H9 (cell line): ENCODE data around the gene CYP8B1. TPM values are rescaled to one million over a fixed set of nuclear protein-coding genes. Genes with fewer than 3 reads are reported as not detected.

Experiments
- DNase-seq: peaks from one replicate; pipeline ENCODE4 v3.0.0-alpha.2; 2017
- H2AFZ ChIP-seq: one replicate; pipeline ENCODE4 v1.6.1; 2013; ENCODE audit warnings: mild to moderate bottlenecking, low read length, control low read depth, moderate library complexity
- H2AK5ac ChIP-seq: 2 replicates; pipeline ENCODE4 v1.6.1; 2013; ENCODE audit warnings: low read length, control low read depth, mixed read lengths; ENCODE audit not compliant: insufficient read length
- H2BK120ac ChIP-seq: one replicate; pipeline ENCODE4 v1.6.1; 2013; ENCODE audit warnings: low read depth, mild to moderate bottlenecking, low read length, control low read depth, inconsistent platforms; ENCODE audit not compliant: poor library complexity, severe bottlenecking
- H2BK12ac ChIP-seq: 2 replicates; pipeline ENCODE4 v1.6.1; 2013; ENCODE audit warnings: low read length, control low read depth, mixed read lengths, low read depth; ENCODE audit not compliant: insufficient read length
- H2BK15ac ChIP-seq: 2 replicates; pipeline ENCODE4 v1.6.1; 2013; ENCODE audit warnings: low read depth, low read length, control low read depth
- H2BK20ac ChIP-seq: one replicate; pipeline ENCODE4 v1.6.1; 2013; ENCODE audit warnings: low read depth, mild to moderate bottlenecking, low read length, control low read depth, inconsistent platforms; ENCODE audit not compliant: poor library complexity, severe bottlenecking
- H2BK5ac ChIP-seq: 2 replicates; pipeline ENCODE4 v1.6.1; 2013; ENCODE audit warnings: low read length, control low read depth, mixed read lengths; ENCODE audit not compliant: insufficient read length
- H3K14ac ChIP-seq: 2 replicates; pipeline ENCODE4 v1.6.1; 2013; ENCODE audit warnings: low read length, control low read depth; ENCODE audit not compliant: insufficient read depth
- H3K18ac ChIP-seq: 2 replicates; pipeline ENCODE4 v1.6.1; 2013; ENCODE audit warnings: low read depth, mild to moderate bottlenecking, mixed read lengths, low read length, control low read depth; ENCODE audit not compliant: insufficient read length
- H3K23ac ChIP-seq: 2 replicates; pipeline ENCODE4 v1.6.1; 2013; ENCODE audit warnings: low read length, control low read depth, mixed read lengths, low read depth; ENCODE audit not compliant: insufficient read length
- H3K23me2 ChIP-seq: 2 replicates; pipeline ENCODE4 v1.6.1; 2013; ENCODE audit warnings: low read depth, mild to moderate bottlenecking, mixed read lengths, low read length, control low read depth; ENCODE audit not compliant: insufficient read length, poor library complexity, severe bottlenecking
- H3K27ac ChIP-seq: 2 replicates; pipeline ENCODE4 v1.5.1; 2013; ENCODE audit warnings: low read length, control low read depth, mixed read lengths, low read depth; ENCODE audit not compliant: insufficient read length
- H3K27me3 ChIP-seq: 2 replicates; pipeline ENCODE4 v1.6.1; 2013; ENCODE audit warnings: low read length, control low read depth, inconsistent platforms; ENCODE audit not compliant: insufficient read depth
- H3K4ac ChIP-seq: 2 replicates; pipeline ENCODE4 v1.6.1; 2013; ENCODE audit warnings: low read depth, mild to moderate bottlenecking, control low read depth, inconsistent platforms, low read length, moderate library complexity
- H3K4me1 ChIP-seq: 2 replicates; pipeline ENCODE4 v1.6.1; 2013; ENCODE audit warnings: low read length, control low read depth, inconsistent platforms; ENCODE audit not compliant: insufficient read depth
- H3K4me2 ChIP-seq: 2 replicates; pipeline ENCODE4 v1.6.1; 2013; ENCODE audit warnings: low read length, control low read depth, mixed read lengths; ENCODE audit not compliant: insufficient read length, insufficient read depth
- H3K56ac ChIP-seq: 2 replicates; pipeline ENCODE4 v1.6.1; 2013; ENCODE audit warnings: low read depth, mild to moderate bottlenecking, mixed read lengths, low read length, control low read depth; ENCODE audit not compliant: insufficient read length
- H3K79me1 ChIP-seq: 2 replicates; pipeline ENCODE4 v1.6.1; 2013; ENCODE audit warnings: low read depth, mild to moderate bottlenecking, moderate library complexity, low read length, control low read depth, inconsistent platforms; ENCODE audit not compliant: insufficient read depth, poor library complexity, severe bottlenecking
- H3K79me2 ChIP-seq: 2 replicates; pipeline ENCODE4 v1.6.1; 2013; ENCODE audit warnings: low read length, control low read depth, inconsistent platforms; ENCODE audit not compliant: insufficient read depth
- H3K9ac ChIP-seq: 2 replicates; pipeline ENCODE4 v1.6.1; 2013; ENCODE audit warnings: low read length, control low read depth, mixed read lengths; ENCODE audit not compliant: insufficient read length; ENCODE audit errors: extremely low read depth
- H3K9me3 ChIP-seq: one replicate; pipeline ENCODE4 v1.6.1; 2013; ENCODE audit warnings: low read depth, low read length, inconsistent platforms; ENCODE audit not compliant: control insufficient read depth
- H3T11ph ChIP-seq: one replicate; pipeline ENCODE4 v1.6.1; 2013; ENCODE audit warnings: mild to moderate bottlenecking, low read length, control low read depth, inconsistent platforms
- H4K20me1 ChIP-seq: one replicate; pipeline ENCODE4 v1.6.1; 2013; ENCODE audit not compliant: control insufficient read depth, insufficient read length, insufficient read depth
- H4K5ac ChIP-seq: 2 replicates; pipeline ENCODE4 v1.6.1; 2013; ENCODE audit warnings: low read depth, mild to moderate bottlenecking, mixed read lengths, low read length, control low read depth; ENCODE audit not compliant: insufficient read length
- H4K8ac ChIP-seq: replicated peaks from 2 replicates; pipeline ENCODE4 v1.6.1; 2013; ENCODE audit warnings: low read length, control low read depth, mixed read lengths, low read depth; ENCODE audit not compliant: insufficient read length
- H4K91ac ChIP-seq: 2 replicates; pipeline ENCODE4 v1.6.1; 2013; ENCODE audit warnings: low read depth, mild to moderate bottlenecking, moderate library complexity, mixed read lengths, low read length, control low read depth; ENCODE audit not compliant: insufficient read length
- H3K27ac Mint-ChIP-seq, 3 experiments: 2 replicates in 2 of 3; 3 replicates in 1 of 3; pipeline ENCODE4 v1.8.0; 2020 to 2021; ENCODE audit warnings: mixed read lengths in 3 of 3, mild to moderate bottlenecking in 1 of 3, moderate library complexity in 1 of 3
- H3K27me3 Mint-ChIP-seq: 2 replicates; pipeline ENCODE4 v1.8.0; 2021; ENCODE audit warnings: low read depth, mild to moderate bottlenecking, moderate library complexity, mixed read lengths
- H3K36me3 Mint-ChIP-seq, 3 experiments: 2 replicates in 2 of 3; 3 replicates in 1 of 3; pipeline ENCODE4 v1.8.0; 2020 to 2021; ENCODE audit warnings: low read depth in 3 of 3, mixed read lengths in 3 of 3; ENCODE audit not compliant: insufficient read depth in 1 of 3
- H3K4me1 Mint-ChIP-seq, 2 experiments: 2 replicates each; pipeline ENCODE4 v1.8.0; 2020; ENCODE audit warnings: mixed read lengths in 2 of 2
- H3K4me3 Mint-ChIP-seq, 2 experiments: 2 replicates in 1 of 2; 3 replicates in 1 of 2; pipeline ENCODE4 v1.8.0; 2020 to 2021; ENCODE audit warnings: mild to moderate bottlenecking in 2 of 2, mixed read lengths in 2 of 2, moderate library complexity in 1 of 2
- H3K9me3 Mint-ChIP-seq, 2 experiments: 2 replicates in 1 of 2; 3 replicates in 1 of 2; pipeline ENCODE4 v1.8.0; 2020; ENCODE audit warnings: mild to moderate bottlenecking in 2 of 2, mixed read lengths in 2 of 2, moderate library complexity in 1 of 2
- WGBS: extraction: QIAGEN DNeasy Blood & Tissue Kit; methylation state at CpG from one replicate; pipeline ENCODE4 v1.1.7; 2013; ENCODE audit warnings: missing lambda C conversion rate, low lambda C conversion rate, mixed read lengths; ENCODE audit not compliant: insufficient read length; ENCODE audit errors: extremely low coverage; 5-methylcytosine and 5-hydroxymethylcytosine counted together
- total RNA-seq: library from RNA; stranded (reverse); gene quantifications from 2 replicates; pipeline ENCODE4 v1.2.1, GENCODE V29; 2021
- TF ChIP-seq, protein P1 (sequence below): fragments of 200-600 bp; sonication (generic); conservative IDR thresholded peaks from 3 replicates; pipeline ENCODE4 v1.8.0; 2021; ENCODE audit warnings: antibody characterized with exemption, mild to moderate bottlenecking

Gene CYP8B1
- total RNA-seq, 1 experiment from 2014 or later, result not detected

GRCh38 chr3:42874749-42875148 lies 930 bp downstream of the CYP8B1 start:
- Histone ChIP-seq H3K23ac (no peak overlapping the region), H3T11ph (no peak overlapping the region), H3K27me3 (no peaks in the 10 kb centered on the region), H3K9ac (no peak overlapping the region), H3K14ac (no peak overlapping the region), H3K9me3 (no peaks in the 10 kb centered on the region), H3K4ac (no peak overlapping the region), H3K18ac (no peak overlapping the region), H3K4me1 (peaks cover 3% of the 10 kb centered on the region; the same call in 1 of the 2 replicates), H4K20me1 (no peaks in the 10 kb centered on the region), H3K79me2 (no peaks in the 10 kb centered on the region), H4K8ac (no peak overlapping the region), H3K56ac (no peak overlapping the region), H3K79me1 (no peaks in the 10 kb centered on the region), H2BK12ac (no peak overlapping the region), H3K27ac (no peak overlapping the region), H4K91ac (no peak overlapping the region), H3K23me2 (no peaks in the 10 kb centered on the region), H2BK5ac (no peak overlapping the region), H2BK20ac (no peak overlapping the region), H4K5ac (no peak overlapping the region), H2AK5ac (no peak overlapping the region), H2AFZ (no peak overlapping the region), H2BK15ac (no peak overlapping the region), H3K4me2 (no peak overlapping the region), H2BK120ac (no peak overlapping the region)
- no peak overlapping the region for H3K27ac Mint-ChIP-seq
- TF ChIP-seq, protein P1, sequence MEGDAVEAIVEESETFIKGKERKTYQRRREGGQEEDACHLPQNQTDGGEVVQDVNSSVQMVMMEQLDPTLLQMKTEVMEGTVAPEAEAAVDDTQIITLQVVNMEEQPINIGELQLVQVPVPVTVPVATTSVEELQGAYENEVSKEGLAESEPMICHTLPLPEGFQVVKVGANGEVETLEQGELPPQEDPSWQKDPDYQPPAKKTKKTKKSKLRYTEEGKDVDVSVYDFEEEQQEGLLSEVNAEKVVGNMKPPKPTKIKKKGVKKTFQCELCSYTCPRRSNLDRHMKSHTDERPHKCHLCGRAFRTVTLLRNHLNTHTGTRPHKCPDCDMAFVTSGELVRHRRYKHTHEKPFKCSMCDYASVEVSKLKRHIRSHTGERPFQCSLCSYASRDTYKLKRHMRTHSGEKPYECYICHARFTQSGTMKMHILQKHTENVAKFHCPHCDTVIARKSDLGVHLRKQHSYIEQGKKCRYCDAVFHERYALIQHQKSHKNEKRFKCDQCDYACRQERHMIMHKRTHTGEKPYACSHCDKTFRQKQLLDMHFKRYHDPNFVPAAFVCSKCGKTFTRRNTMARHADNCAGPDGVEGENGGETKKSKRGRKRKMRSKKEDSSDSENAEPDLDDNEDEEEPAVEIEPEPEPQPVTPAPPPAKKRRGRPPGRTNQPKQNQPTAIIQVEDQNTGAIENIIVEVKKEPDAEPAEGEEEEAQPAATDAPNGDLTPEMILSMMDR, result no peak
- peaks cover 4% of the 10 kb centered on the region for H3K27me3 Mint-ChIP-seq
- no peak overlapping the region for H3K4me3 Mint-ChIP-seq
- WGBS, result no CpG with 5 or more reads among the region's 10 CpGs
- DNase-seq, result no peak
- H3K4me1 Mint-ChIP-seq, result peaks cover 4% of the 10 kb centered on the region in 2 experiments
- H3K9me3 Mint-ChIP-seq, result no peaks in the 10 kb centered on the region
- H3K36me3 Mint-ChIP-seq, result no peaks in the 10 kb centered on the region
